Measurements from ENCODE around the gene NTRK2.

DNA sequence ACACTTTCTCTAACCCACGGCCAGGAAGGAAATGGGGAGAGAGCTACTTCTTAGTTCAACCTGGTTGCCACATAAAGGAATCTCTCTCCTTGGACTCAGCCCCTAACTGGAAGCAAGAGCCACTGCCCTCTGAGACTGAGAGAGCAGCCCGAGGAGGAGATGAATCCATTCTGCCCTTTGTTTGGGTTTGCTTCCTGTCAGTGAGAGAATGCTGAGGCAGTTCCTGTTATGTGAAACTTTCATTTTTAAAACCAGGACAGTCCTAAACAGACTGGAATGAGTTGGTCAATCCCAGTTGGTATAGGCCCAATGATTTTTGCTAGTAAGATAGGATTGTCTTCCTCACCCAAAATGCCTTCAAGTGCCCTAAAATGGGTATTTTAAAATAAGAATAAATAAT is 205.1 kb downstream of the NTRK2 start:
- TF ChIP-seq, protein P1, sequence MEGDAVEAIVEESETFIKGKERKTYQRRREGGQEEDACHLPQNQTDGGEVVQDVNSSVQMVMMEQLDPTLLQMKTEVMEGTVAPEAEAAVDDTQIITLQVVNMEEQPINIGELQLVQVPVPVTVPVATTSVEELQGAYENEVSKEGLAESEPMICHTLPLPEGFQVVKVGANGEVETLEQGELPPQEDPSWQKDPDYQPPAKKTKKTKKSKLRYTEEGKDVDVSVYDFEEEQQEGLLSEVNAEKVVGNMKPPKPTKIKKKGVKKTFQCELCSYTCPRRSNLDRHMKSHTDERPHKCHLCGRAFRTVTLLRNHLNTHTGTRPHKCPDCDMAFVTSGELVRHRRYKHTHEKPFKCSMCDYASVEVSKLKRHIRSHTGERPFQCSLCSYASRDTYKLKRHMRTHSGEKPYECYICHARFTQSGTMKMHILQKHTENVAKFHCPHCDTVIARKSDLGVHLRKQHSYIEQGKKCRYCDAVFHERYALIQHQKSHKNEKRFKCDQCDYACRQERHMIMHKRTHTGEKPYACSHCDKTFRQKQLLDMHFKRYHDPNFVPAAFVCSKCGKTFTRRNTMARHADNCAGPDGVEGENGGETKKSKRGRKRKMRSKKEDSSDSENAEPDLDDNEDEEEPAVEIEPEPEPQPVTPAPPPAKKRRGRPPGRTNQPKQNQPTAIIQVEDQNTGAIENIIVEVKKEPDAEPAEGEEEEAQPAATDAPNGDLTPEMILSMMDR (optimal IDR thresholded peaks at IDR 0.05 in 1 of 3, IDR thresholded peaks at IDR 0.05 in 1 of 3, conservative IDR thresholded peaks at IDR 0.05 in 1 of 3; ENCODE audit: extremely low read depth in 1 of 3, insufficient read depth in 2 of 3, low read length in 3 of 3): no peak
- TF ChIP-seq EZH2 (IDR thresholded peaks at IDR 0.05; ENCODE audit: low read length): no peak
